NT2/D1 (cell line): Measurements from ENCODE around the gene GPRIN1.
A peak's percentile ranks its signal among the peaks of the same experiment; 100 is the strongest.

ENCODE experiments used
- DNase-seq: peaks from one replicate; pipeline ENCODE4 v3.0.0-alpha.2; 2011; ENCODE audit warnings: low read depth, low spot score
- H3K27me3 ChIP-seq: 2 replicates; pipeline ENCODE4 v1.6.0; 2011; ENCODE audit warnings: mild to moderate bottlenecking; ENCODE audit not compliant: insufficient read length, insufficient read depth
- H3K36me3 ChIP-seq: 2 replicates; pipeline ENCODE4 v1.6.1; 2011; ENCODE audit warnings: mild to moderate bottlenecking, low read length, mixed read lengths; ENCODE audit not compliant: insufficient read depth, insufficient read length
- H3K4me1 ChIP-seq: 2 replicates; pipeline ENCODE4 v1.5.1; 2011; ENCODE audit not compliant: insufficient read depth, insufficient read length
- H3K4me3 ChIP-seq: 2 replicates; pipeline ENCODE4 v1.5.1; 2011; ENCODE audit warnings: low read depth; ENCODE audit not compliant: insufficient read length
- H3K9ac ChIP-seq: 2 replicates; pipeline ENCODE4 v1.6.0; 2011; ENCODE audit warnings: low read depth; ENCODE audit not compliant: insufficient read length
- H3K9me3 ChIP-seq: 2 replicates; pipeline ENCODE4 v1.5.1; 2011; ENCODE audit warnings: mild to moderate bottlenecking, low read length; ENCODE audit not compliant: insufficient read depth
- SUZ12 ChIP-seq: IDR thresholded peaks from 2 replicates; pipeline ENCODE4 v1.6.1; 2011; ENCODE audit not compliant: insufficient read length, insufficient read depth; ENCODE audit errors: extremely low read depth
- YY1 ChIP-seq: IDR thresholded peaks from 2 replicates; pipeline ENCODE4 v1.6.1; 2011; ENCODE audit not compliant: insufficient read length, insufficient read depth
- ZNF274 ChIP-seq: IDR thresholded peaks from 2 replicates; pipeline ENCODE4 v1.6.1; 2011; ENCODE audit warnings: mild to moderate bottlenecking, low read depth, low read length

The GPRIN1 gene

DNA sequence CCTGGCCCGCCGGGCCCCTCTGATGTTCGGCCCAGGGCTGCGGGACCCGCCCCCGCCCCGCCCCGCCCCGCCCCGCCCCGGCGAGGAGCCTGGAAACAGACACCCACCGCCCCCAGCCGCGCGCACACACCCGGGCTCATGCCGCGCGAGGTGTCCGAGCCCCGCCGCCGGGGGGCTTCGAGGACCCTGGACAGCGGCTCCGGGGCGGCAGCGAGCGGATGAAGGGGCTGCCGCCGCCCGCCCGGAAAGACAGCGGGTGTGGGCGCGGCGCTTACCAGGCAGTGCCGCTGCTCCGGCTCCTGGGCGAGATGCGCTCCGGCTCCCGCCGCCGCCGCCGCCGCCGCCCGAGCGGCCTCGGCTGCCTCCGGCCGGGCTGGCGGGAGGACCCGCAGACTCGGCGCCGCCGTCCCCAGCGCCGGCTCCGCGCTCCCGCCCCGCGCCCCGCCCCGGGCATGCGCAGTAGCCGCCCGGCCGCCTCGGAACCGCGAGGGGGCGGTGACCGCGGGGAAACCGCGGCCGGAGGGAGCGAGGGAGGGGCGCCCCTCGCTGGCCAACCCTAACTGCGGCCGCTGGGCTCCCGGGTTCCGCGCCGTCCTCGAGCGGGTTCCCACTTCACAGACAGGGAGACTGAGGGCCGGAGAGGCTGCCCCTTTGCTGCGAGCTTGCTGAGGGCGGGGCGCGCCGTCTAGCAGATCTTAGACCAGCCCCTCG is at the start of gene GPRIN1:
Gene GPRIN1, minus strand, starts transcription at position 433 of the 711 bp plus-strand sequence. CDS start 10,322 bp downstream, outside the sequence.
- Histone ChIP-seq H3K9ac (peak within 1 kb of the TSS; percentile 65), H3K4me1 (peaks cover 17% of the 10 kb centered on the region), H3K36me3 (no peaks in the 10 kb centered on the region), H3K27me3 (peaks cover 23% of the 10 kb centered on the region), H3K4me3 (peak within 1 kb of the TSS; percentile 29), H3K9me3 (no peaks in the 10 kb centered on the region)
- TF ChIP-seq ZNF274 (no peak), YY1 (no peak), SUZ12 (no peak)
- peak; percentile 44 for DNase-seq

DNA sequence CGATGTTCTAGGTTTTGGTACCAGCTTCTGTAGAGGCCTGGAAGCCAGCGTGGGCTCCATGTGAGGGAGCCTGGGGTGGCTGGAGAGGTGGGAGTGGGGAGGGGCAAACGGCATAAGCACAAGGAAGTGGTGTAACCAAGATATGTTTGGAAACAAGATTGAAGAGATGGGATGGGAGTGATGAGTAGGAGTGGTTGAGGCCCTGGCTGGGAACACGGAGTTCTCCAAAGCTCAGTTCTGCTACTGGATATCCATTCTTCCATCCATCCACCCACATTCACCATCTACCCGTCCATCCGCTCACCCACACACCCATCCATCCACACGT is 49.5 kb upstream of the GPRIN1 start:
- Histone ChIP-seq H3K9ac (no peak overlapping the region), H3K4me1 (peaks cover 5% of the 10 kb centered on the region), H3K4me3 (no peak overlapping the region), H3K36me3 (peaks cover 12% of the 10 kb centered on the region), H3K9me3 (no peaks in the 10 kb centered on the region), H3K27me3 (no peaks in the 10 kb centered on the region)
- TF ChIP-seq YY1 (no peak), ZNF274 (no peak), SUZ12 (no peak)
- DNase-seq = no peak

DNA sequence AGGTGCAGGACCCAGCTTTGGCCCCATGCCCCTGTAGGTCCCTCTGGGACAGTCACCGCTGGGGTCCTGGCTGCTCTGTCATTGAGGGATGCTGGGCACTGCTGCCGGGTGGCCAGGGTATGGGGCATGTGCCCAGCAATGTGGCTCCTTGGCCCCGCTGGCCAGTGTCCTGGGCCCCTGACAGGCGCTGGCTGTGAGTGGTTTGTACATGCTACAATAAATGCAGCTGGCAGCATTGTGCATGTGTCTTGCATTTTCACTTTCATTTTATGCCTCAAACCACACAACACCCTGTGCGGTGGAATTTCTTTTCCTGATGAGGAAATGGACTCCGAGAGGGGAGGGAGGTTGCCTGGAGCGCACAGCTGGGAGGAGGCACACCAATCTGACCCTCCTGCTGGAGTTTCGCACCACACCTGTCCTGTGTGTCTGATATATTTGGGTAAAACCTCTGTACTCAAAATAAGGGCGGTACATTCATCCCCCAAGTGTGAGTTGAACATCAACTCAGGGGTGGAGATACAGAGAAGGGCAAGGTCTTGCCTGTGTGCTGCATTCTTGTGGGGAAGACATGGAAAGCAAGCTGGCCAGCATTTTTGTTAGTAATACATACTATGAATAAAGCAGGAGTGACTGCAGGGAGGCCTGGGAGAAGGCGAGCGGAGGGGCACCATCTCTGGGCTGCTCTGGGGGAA is 49.0 kb upstream of the GPRIN1 start:
- TF ChIP-seq ZNF274 = no peak
- no peak for TF ChIP-seq YY1
- no peak for TF ChIP-seq SUZ12
- Histone ChIP-seq H3K36me3 (peaks cover 15% of the 10 kb centered on the region), H3K27me3 (no peaks in the 10 kb centered on the region), H3K4me3 (no peak overlapping the region), H3K9ac (no peak overlapping the region), H3K4me1 (peaks cover 5% of the 10 kb centered on the region), H3K9me3 (no peaks in the 10 kb centered on the region)
- DNase-seq = no peak

DNA sequence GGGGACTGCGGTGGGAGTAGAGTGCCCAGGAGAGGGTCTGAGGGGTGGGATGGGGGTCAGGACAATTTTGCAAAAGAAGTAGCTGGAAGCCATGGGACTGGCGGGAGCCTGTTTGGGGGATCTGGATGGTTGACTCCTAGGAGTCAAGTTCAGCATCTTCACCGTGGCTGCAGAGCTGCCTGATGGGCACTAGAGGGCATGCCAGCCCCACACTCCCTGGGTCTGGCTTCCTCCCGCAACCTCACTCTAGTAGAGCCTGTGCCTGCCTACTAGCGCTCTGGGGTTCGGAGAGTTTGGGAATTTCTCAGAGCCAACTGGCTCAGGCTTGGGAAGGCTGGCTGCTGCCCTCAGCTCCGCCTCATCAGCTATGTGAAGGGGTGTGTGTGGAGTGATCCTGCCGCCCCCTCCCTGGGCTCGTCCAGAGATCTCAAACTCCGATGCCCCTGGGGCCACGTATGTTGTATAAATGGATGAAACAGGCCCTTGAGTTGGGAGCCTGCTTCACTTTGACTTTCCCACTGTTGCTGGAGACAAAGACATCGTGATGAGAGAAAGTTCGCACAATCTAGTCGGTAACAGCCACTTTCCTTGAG is 48.1 kb upstream of the GPRIN1 start:
- no peak overlapping the region for H3K9ac ChIP-seq
- H3K27me3 ChIP-seq = no peaks in the 10 kb centered on the region
- no peaks in the 10 kb centered on the region for H3K9me3 ChIP-seq
- H3K4me3 ChIP-seq = no peak overlapping the region
- H3K36me3 ChIP-seq = peaks cover 22% of the 10 kb centered on the region
- peak; percentile 50 for DNase-seq
- H3K4me1 ChIP-seq = peaks cover 5% of the 10 kb centered on the region
- no peak for TF ChIP-seq ZNF274
- TF ChIP-seq YY1 = no peak
- TF ChIP-seq SUZ12 = no peak

DNA sequence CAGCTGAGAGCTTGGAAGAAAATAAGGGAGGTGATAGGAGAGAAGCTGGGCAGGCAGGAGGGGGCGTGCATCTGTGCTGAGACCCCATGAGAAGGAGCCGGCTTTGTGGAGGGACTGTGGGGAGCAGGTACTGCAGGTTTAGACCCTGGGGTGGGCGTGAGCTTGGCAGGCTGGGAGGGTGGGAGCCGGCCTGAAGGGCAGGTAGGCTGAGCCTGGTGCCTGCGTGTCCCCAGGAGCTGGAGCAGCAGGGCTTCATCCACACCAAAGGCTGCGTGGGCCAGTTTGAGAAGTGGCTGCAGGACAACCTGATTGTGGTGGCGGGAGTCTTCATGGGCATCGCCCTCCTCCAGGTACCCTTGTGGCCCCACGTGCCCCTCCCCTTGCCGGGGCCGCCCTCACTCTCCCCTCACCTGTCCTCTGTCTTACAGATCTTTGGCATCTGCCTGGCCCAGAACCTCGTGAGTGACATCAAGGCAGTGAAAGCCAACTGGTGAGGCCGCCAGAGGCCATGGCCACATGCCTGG is 46.6 kb upstream of the GPRIN1 start:
- no peaks in the 10 kb centered on the region for H3K27me3 ChIP-seq
- no peaks in the 10 kb centered on the region for H3K9me3 ChIP-seq
- H3K9ac ChIP-seq = no peak overlapping the region
- TF ChIP-seq SUZ12 (no peak), ZNF274 (no peak), YY1 (no peak)
- H3K36me3 ChIP-seq = peaks cover 31% of the 10 kb centered on the region
- peaks cover 5% of the 10 kb centered on the region for H3K4me1 ChIP-seq
- H3K4me3 ChIP-seq = no peak overlapping the region
- no peak for DNase-seq

DNA sequence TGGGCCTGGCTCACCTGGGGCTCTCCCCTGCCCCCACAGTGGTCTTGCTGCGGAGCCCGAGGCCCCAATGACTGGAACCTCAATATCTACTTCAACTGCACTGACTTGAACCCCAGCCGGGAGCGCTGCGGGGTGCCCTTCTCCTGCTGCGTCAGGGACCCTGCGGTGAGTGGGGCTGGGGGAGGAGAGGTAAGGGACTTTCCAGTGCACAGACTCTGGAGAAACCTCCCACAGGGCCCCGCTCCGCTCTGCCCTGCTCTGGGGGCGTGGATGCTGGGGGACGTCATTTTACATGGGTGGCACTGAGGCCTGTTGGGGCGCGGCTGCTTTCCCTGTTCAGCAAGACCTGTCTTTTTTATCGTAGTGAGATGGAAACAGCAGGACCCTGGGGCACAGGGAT is 44.9 kb upstream of the GPRIN1 start:
- H3K4me3 ChIP-seq = no peak overlapping the region
- peaks cover 13% of the 10 kb centered on the region for H3K4me1 ChIP-seq
- no peaks in the 10 kb centered on the region for H3K9me3 ChIP-seq
- H3K36me3 ChIP-seq = peaks cover 31% of the 10 kb centered on the region
- no peaks in the 10 kb centered on the region for H3K27me3 ChIP-seq
- H3K9ac ChIP-seq = no peak overlapping the region
- DNase-seq = no peak
- TF ChIP-seq SUZ12 = no peak
- TF ChIP-seq ZNF274 = no peak
- TF ChIP-seq YY1 = no peak
